Loucy (cell line): ENCODE results near the gene NR1H2.

Source experiments
- EZH2phosphoT487 ChIP-seq: fragments of 200-600 bp; IDR thresholded peaks from 2 replicates; pipeline ENCODE4 v1.6.1; 2018; ENCODE audit warnings: antibody characterized with exemption, mild to moderate bottlenecking, moderate library complexity, borderline replicate concordance
- TF ChIP-seq, protein P1 (sequence below): fragments of 200-600 bp; sonication (generic); conservative IDR thresholded peaks from 2 replicates; pipeline ENCODE4 v1.5.1; 2014; ENCODE audit warnings: mild to moderate bottlenecking, antibody characterized with exemption, low read length

DNA sequence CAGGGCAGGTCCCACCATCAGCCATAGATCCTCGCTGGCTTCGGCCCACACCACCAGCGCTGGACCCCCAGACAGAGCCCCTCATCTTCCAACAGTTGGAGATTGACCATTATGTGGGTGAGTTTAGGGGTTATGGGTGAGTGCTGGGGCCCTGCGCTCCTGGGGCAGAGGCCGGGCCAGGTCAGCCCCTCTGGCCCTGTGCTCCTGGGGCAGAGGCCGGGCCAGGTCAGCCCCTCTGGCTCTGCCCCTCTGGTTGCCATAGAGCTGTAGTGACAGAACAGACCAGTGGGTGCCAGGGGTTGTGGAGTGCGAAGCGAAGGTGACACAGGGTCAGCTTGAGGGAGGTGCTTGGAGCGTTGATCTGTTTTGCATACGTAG is 23.1 kb downstream of the NR1H2 start:
- TF ChIP-seq, protein P1, sequence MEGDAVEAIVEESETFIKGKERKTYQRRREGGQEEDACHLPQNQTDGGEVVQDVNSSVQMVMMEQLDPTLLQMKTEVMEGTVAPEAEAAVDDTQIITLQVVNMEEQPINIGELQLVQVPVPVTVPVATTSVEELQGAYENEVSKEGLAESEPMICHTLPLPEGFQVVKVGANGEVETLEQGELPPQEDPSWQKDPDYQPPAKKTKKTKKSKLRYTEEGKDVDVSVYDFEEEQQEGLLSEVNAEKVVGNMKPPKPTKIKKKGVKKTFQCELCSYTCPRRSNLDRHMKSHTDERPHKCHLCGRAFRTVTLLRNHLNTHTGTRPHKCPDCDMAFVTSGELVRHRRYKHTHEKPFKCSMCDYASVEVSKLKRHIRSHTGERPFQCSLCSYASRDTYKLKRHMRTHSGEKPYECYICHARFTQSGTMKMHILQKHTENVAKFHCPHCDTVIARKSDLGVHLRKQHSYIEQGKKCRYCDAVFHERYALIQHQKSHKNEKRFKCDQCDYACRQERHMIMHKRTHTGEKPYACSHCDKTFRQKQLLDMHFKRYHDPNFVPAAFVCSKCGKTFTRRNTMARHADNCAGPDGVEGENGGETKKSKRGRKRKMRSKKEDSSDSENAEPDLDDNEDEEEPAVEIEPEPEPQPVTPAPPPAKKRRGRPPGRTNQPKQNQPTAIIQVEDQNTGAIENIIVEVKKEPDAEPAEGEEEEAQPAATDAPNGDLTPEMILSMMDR: no peak
- TF ChIP-seq EZH2phosphoT487: no peak
